DND-41 (cell line): ENCODE measurements around the gene SIN3B.
"Not testable (repeated sequence)": the region's sequence is repeated elsewhere in the genome, so short reads cannot be mapped to it uniquely, and the experiment has no call there.

Experiments
- ATAC-seq: fragments of 200-7000 bp; cut with Tn5 transposase; 3 replicates; pipeline ENCODE4 v1.9.1; 2021; ENCODE audit warnings: low read depth; ENCODE audit not compliant: insufficient read depth
- DNase-seq: peaks from one replicate; pipeline ENCODE4 v3.0.0-alpha.2; 2020
- H2AFZ ChIP-seq: 2 replicates; pipeline ENCODE4 v1.6.0; 2012; ENCODE audit warnings: low read depth, low read length
- H3K27ac ChIP-seq: 2 replicates; pipeline ENCODE4 v1.5.1; 2012; ENCODE audit warnings: low read length, inconsistent platforms
- H3K27me3 ChIP-seq: fragments of 200-600 bp; sonication (generic); 2 replicates; pipeline ENCODE4 v1.6.0; 2012; ENCODE audit warnings: low read length, mild to moderate bottlenecking, inconsistent platforms; ENCODE audit not compliant: insufficient read depth, poor library complexity
- H3K36me3 ChIP-seq: 2 replicates; pipeline ENCODE4 v1.5.1; 2012; ENCODE audit warnings: low read length, inconsistent platforms; ENCODE audit not compliant: insufficient read depth
- H3K4me1 ChIP-seq: 2 replicates; pipeline ENCODE4 v1.5.1; 2012; ENCODE audit warnings: mild to moderate bottlenecking, low read length; ENCODE audit not compliant: insufficient read depth
- H3K4me2 ChIP-seq: 2 replicates; pipeline ENCODE4 v1.6.0; 2012; ENCODE audit warnings: mild to moderate bottlenecking, moderate library complexity, low read length, inconsistent platforms; ENCODE audit not compliant: insufficient read depth
- H3K4me3 ChIP-seq, 2 experiments: fragments of 200-600 bp in 1 of 2; shearing (Covaris generic) in 1 of 2; 2 replicates each; pipeline ENCODE4 v1.5.1; 2012 to 2016; ENCODE audit warnings: inconsistent platforms in 2 of 2, low read length in 2 of 2, mild to moderate bottlenecking in 2 of 2, low read depth in 1 of 2, moderate library complexity in 1 of 2
- H3K79me2 ChIP-seq: 2 replicates; pipeline ENCODE4 v1.6.0; 2012; ENCODE audit warnings: low read length, inconsistent platforms; ENCODE audit not compliant: insufficient read depth
- H3K9ac ChIP-seq: 2 replicates; pipeline ENCODE4 v1.6.0; 2012; ENCODE audit warnings: low read depth, mild to moderate bottlenecking, inconsistent platforms, low read length, moderate library complexity
- H3K9me3 ChIP-seq: 2 replicates; pipeline ENCODE4 v1.5.1; 2012; ENCODE audit warnings: low read length, moderate library complexity, mild to moderate bottlenecking, inconsistent platforms; ENCODE audit not compliant: insufficient read depth, severe bottlenecking
- H4K20me1 ChIP-seq: 2 replicates; pipeline ENCODE4 v1.6.0; 2012; ENCODE audit warnings: low read length; ENCODE audit not compliant: insufficient read depth
- CTCF ChIP-seq: IDR thresholded peaks from 2 replicates; pipeline ENCODE4 v1.5.1; 2012; ENCODE audit warnings: borderline replicate concordance, low read length, moderate library complexity, mild to moderate bottlenecking; ENCODE audit not compliant: poor library complexity, severe bottlenecking; ENCODE audit errors: extremely low read depth
- EZH2 ChIP-seq: IDR thresholded peaks from 3 replicates; pipeline ENCODE4 v1.6.1; 2012; ENCODE audit warnings: borderline replicate concordance, low read depth, mild to moderate bottlenecking, moderate library complexity, low read length, inconsistent platforms; ENCODE audit not compliant: severe bottlenecking

SIN3B gene

GRCh38 chr19:16872728-16873127 lies 43.5 kb downstream of the SIN3B start:
- Histone ChIP-seq H3K4me2 (no peak overlapping the region), H3K9me3 (no peaks in the 10 kb centered on the region), H3K4me1 (no peaks in the 10 kb centered on the region), H3K79me2 (peaks cover 14% of the 10 kb centered on the region), H3K4me3 (no peak overlapping the region), H3K36me3 (peaks cover 80% of the 10 kb centered on the region), H2AFZ (no peak overlapping the region), H3K27me3 (no peaks in the 10 kb centered on the region), H3K27ac (no peak overlapping the region), H3K9ac (no peak overlapping the region), H4K20me1 (peaks cover 5% of the 10 kb centered on the region)
- DNase-seq: no peak
- ATAC-seq: no peak
- no peak for TF ChIP-seq CTCF
- TF ChIP-seq EZH2: no peak

GRCh38 chr19:16873594-16873993 lies 44.4 kb downstream of the SIN3B start:
- Histone ChIP-seq H2AFZ (no peak overlapping the region), H3K27ac (no peak overlapping the region)

GRCh38 chr19:16874250-16874977 lies 45.2 kb downstream of the SIN3B start:
- Histone ChIP-seq H3K4me3 (no peak overlapping the region), H3K27ac (no peak overlapping the region), H3K27me3 (no peaks in the 10 kb centered on the region), H3K9ac (no peak overlapping the region), H3K79me2 (peaks cover 14% of the 10 kb centered on the region), H3K4me2 (no peak overlapping the region), H3K36me3 (peaks cover 80% of the 10 kb centered on the region), H3K4me1 (no peaks in the 10 kb centered on the region), H2AFZ (no peak overlapping the region), H4K20me1 (peaks cover 6% of the 10 kb centered on the region), H3K9me3 (no peaks in the 10 kb centered on the region)
- ATAC-seq (no peak), DNase-seq (no peak)
- TF ChIP-seq CTCF (no peak), EZH2 (no peak)

More at GRCh38 chr19:16873594-16873993, 44.4 kb downstream of the SIN3B start:
- Histone ChIP-seq H3K4me1 (no peaks in the 10 kb centered on the region), H3K27me3 (no peaks in the 10 kb centered on the region), H3K4me3 (no peak overlapping the region), H3K9ac (no peak overlapping the region), H3K36me3 (peaks cover 80% of the 10 kb centered on the region), H3K79me2 (peaks cover 14% of the 10 kb centered on the region), H4K20me1 (peaks cover 6% of the 10 kb centered on the region), H3K9me3 (no peaks in the 10 kb centered on the region), H3K4me2 (no peak overlapping the region)
- ATAC-seq (no peak), DNase-seq (no peak)
- TF ChIP-seq EZH2 (no peak), CTCF (no peak)

GRCh38 chr19:16874978-16875299 lies 45.7 kb downstream of the SIN3B start:
- H3K4me3 ChIP-seq, H3K4me1 ChIP-seq, H3K9ac ChIP-seq, DNase-seq, H3K9me3 ChIP-seq, ATAC-seq, H4K20me1 ChIP-seq, H2AFZ ChIP-seq, H3K27me3 ChIP-seq, H3K27ac ChIP-seq, H3K4me2 ChIP-seq: not testable (repeated sequence)
- Histone ChIP-seq H3K79me2 (peaks cover 14% of the 10 kb centered on the region), H3K36me3 (peaks cover 80% of the 10 kb centered on the region)
